Prostate gland (tissue), 2 donors: Measurements from ENCODE around the gene FAAP100.

Experiments used
- POLR2A ChIP-seq: fragments of 450-650 bp; IDR thresholded peaks from one replicate; pipeline ENCODE4 v1.6.1; 2016; ENCODE audit warnings: antibody characterized with exemption, mild to moderate bottlenecking
- POLR2AphosphoS5 ChIP-seq: sonication (generic); formaldehyde crosslinking; IDR thresholded peaks from one replicate; pipeline ENCODE4 v1.6.1; 2017; ENCODE audit warnings: antibody characterized with exemption
- TF ChIP-seq, protein P1 (sequence below), 4 experiments: fragments of 200-600 bp in 2 of 4; fragments of 450-650 bp in 2 of 4; sonication (generic) in 2 of 4; IDR thresholded peaks; 1 replicate in 3 of 4; 2 replicates in 1 of 4; pipeline ENCODE4 v1.5.1; 2016 to 2019; ENCODE audit warnings: antibody characterized with exemption in 4 of 4, mild to moderate bottlenecking in 2 of 4, moderate library complexity in 2 of 4

DNA sequence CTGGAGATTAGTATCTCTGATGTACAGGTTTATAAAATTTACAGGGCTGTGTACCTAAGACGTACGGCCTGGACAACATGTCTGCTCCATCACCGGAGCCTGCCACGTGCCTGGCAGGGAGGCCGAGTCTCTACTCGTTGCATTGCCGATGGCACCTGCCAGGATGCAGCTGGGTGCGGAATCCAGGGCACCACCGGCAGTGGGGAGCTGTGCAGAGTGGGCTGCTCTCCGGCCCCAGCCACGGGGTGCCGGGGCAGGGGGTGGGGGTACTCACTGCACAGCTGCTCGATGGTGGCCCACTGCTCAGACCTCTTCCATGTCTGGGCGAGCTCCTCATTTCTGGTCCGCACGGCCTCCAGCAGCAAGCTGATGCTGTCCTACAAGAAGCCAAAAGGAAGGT is 13.1 kb upstream of the FAAP100 start:
- TF ChIP-seq POLR2A (no peak), POLR2AphosphoS5 (no peak)
- TF ChIP-seq, protein P1, sequence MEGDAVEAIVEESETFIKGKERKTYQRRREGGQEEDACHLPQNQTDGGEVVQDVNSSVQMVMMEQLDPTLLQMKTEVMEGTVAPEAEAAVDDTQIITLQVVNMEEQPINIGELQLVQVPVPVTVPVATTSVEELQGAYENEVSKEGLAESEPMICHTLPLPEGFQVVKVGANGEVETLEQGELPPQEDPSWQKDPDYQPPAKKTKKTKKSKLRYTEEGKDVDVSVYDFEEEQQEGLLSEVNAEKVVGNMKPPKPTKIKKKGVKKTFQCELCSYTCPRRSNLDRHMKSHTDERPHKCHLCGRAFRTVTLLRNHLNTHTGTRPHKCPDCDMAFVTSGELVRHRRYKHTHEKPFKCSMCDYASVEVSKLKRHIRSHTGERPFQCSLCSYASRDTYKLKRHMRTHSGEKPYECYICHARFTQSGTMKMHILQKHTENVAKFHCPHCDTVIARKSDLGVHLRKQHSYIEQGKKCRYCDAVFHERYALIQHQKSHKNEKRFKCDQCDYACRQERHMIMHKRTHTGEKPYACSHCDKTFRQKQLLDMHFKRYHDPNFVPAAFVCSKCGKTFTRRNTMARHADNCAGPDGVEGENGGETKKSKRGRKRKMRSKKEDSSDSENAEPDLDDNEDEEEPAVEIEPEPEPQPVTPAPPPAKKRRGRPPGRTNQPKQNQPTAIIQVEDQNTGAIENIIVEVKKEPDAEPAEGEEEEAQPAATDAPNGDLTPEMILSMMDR (IDR thresholded peaks at IDR 0.05): no peak
